HCT116 (cell line): ENCODE results near the gene BDKRB1. TPM values are rescaled to one million over a fixed set of nuclear protein-coding genes. Genes with fewer than 3 reads are reported as not detected.

Experiments
- ATAC-seq: fragments of 200-7000 bp; cut with Tn5 transposase; 2 replicates; pipeline ENCODE4 v1.9.1; 2020; ENCODE audit warnings: mild to moderate bottlenecking, moderate library complexity
- BruUV-seq: library from RNA; stranded (reverse); fragments of 400-500 nt; replicated peaks from 2 replicates; lab custom pipeline; 2021; lab: Mats Ljungman, UMichigan
- CTCF ChIA-PET: fragments of 300-600 bp; sonication (Branson Sonifier 250); formaldehyde crosslinking; loops from one replicate; lab custom pipeline; 2021; ENCODE audit warnings: antibody characterized with exemption; lab: Charles Lee
- POLR2A ChIA-PET: fragments of 300-600, 350-600 bp; sonication (Branson Sonifier 250); formaldehyde crosslinking; loops from one replicate; lab custom pipeline; 2021; ENCODE audit warnings: antibody characterized with exemption; lab: Charles Lee
- RAD21 ChIA-PET, 2 experiments: fragments of 300-600 bp; sonication (Branson Sonifier 250); formaldehyde crosslinking; loops; one replicate each; lab custom pipeline; 2023; ENCODE audit warnings: low total read pairs in 2 of 2; ENCODE audit not compliant: uncharacterized antibody in 2 of 2, unreplicated experiment in 2 of 2, low non-redundant PET in 1 of 2; lab: Charles Lee
- DNase-seq: peaks from one replicate; pipeline ENCODE4 v3.0.0-alpha.2; 2010; ENCODE audit warnings: low read depth, low spot score
- H2AFZ ChIP-seq: fragments of 200-600 bp; shearing (Covaris generic), sonication (generic); 2 replicates; pipeline ENCODE4 v1.6.1; 2017; ENCODE audit warnings: low read depth, mixed run types, mixed read lengths, antibody characterized with exemption, low read length; ENCODE audit not compliant: poor library complexity, severe bottlenecking
- H3K27ac ChIP-seq: 2 replicates; pipeline ENCODE4 v1.5.1; 2012; ENCODE audit warnings: low read depth, low read length
- H3K27me3 ChIP-seq: fragments of 200-600 bp; sonication (generic); 2 replicates; pipeline ENCODE4 v1.6.1; 2016; ENCODE audit warnings: mixed run types, low read length, mixed read lengths; ENCODE audit not compliant: insufficient read depth
- H3K36me3 ChIP-seq, 2 experiments: fragments of 200-500 bp in 1 of 2; fragments of 200-600 bp in 1 of 2; sonication (Bioruptor generic) in 1 of 2; sonication (generic) in 1 of 2; 2 replicates each; pipeline versions ENCODE4 v1.5.1 to v1.6.1; 2014 to 2016; ENCODE audit warnings: low read length in 2 of 2, inconsistent platforms in 1 of 2, mixed read lengths in 1 of 2, mixed run types in 1 of 2; ENCODE audit not compliant: insufficient read depth in 2 of 2, control insufficient read depth in 1 of 2
- H3K4me1 ChIP-seq, 2 experiments: fragments of 200-600 bp in 1 of 2; sonication (generic) in 1 of 2; 2 replicates each; pipeline versions ENCODE4 v1.5.1 to v1.6.1; 2012 to 2017; ENCODE audit warnings: low read length in 2 of 2, inconsistent platforms in 1 of 2, mild to moderate bottlenecking in 1 of 2, mixed read lengths in 1 of 2, mixed run types in 1 of 2, moderate library complexity in 1 of 2; ENCODE audit not compliant: insufficient read depth in 2 of 2, control insufficient read depth in 1 of 2
- H3K4me2 ChIP-seq: fragments of 200-600 bp; sonication (generic); 2 replicates; pipeline ENCODE4 v1.6.1; 2017; ENCODE audit warnings: mixed run types, low read length, mixed read lengths
- H3K4me3 ChIP-seq, 2 experiments: fragments of 200-600 bp in 1 of 2; sonication (generic) in 1 of 2; replicated peaks in 1 of 2; 2 replicates each; pipeline ENCODE4 v1.5.1; 2011 to 2016; ENCODE audit warnings: low read length in 2 of 2, control low read depth in 1 of 2, low read depth in 1 of 2, mild to moderate bottlenecking in 1 of 2, mixed read lengths in 1 of 2, mixed run types in 1 of 2
- H3K79me2 ChIP-seq: fragments of 200-600 bp; sonication (generic); 2 replicates; pipeline ENCODE4 v1.6.1; 2017; ENCODE audit warnings: mild to moderate bottlenecking, mixed run types, low read length, moderate library complexity, mixed read lengths; ENCODE audit not compliant: insufficient read depth
- H3K9ac ChIP-seq: fragments of 200-600 bp; sonication (generic); 2 replicates; pipeline ENCODE4 v1.6.1; 2016; ENCODE audit warnings: low read length, mixed read lengths
- H3K9me2 ChIP-seq: fragments of 200-600 bp; sonication (generic), shearing (Covaris generic); 2 replicates; pipeline ENCODE4 v1.6.1; 2017; ENCODE audit warnings: mixed run types, mild to moderate bottlenecking, moderate library complexity; ENCODE audit not compliant: insufficient read depth
- H3K9me3 ChIP-seq, 2 experiments: fragments of 200-500 bp in 1 of 2; fragments of 200-600 bp in 1 of 2; sonication (Bioruptor generic) in 1 of 2; sonication (generic) in 1 of 2; 2 replicates each; pipeline ENCODE4 v1.6.1; 2014 to 2017; ENCODE audit warnings: low read length in 2 of 2, mixed read lengths in 2 of 2, inconsistent platforms in 1 of 2, low read depth in 1 of 2, mild to moderate bottlenecking in 1 of 2, mixed run types in 1 of 2, moderate library complexity in 1 of 2; ENCODE audit not compliant: control insufficient read depth in 1 of 2, insufficient read depth in 1 of 2
- H4K20me1 ChIP-seq: fragments of 200-600 bp; sonication (generic), shearing (Covaris generic); 2 replicates; pipeline ENCODE4 v1.6.1; 2017; ENCODE audit warnings: mixed run types, mild to moderate bottlenecking, moderate library complexity; ENCODE audit not compliant: insufficient read depth
- EZH2 ChIP-seq: fragments of 200-600 bp; sonication (generic); IDR thresholded peaks from 2 replicates; pipeline ENCODE4 v1.6.1; 2017; ENCODE audit warnings: antibody characterized with exemption, mixed run types
- FOSL1 ChIP-seq: IDR thresholded peaks from 2 replicates; pipeline ENCODE4 v1.6.1; 2012; ENCODE audit warnings: low read depth
- POLR2AphosphoS5 ChIP-seq: IDR thresholded peaks from 2 replicates; pipeline ENCODE4 v1.6.1; 2011; ENCODE audit warnings: mild to moderate bottlenecking, low read depth, low read length, moderate library complexity
- RAD21 ChIP-seq: IDR thresholded peaks from 2 replicates; pipeline ENCODE4 v1.6.1; 2012; ENCODE audit warnings: low read depth, mild to moderate bottlenecking
- YY1 ChIP-seq: IDR thresholded peaks from 2 replicates; pipeline ENCODE4 v1.6.1; 2011; ENCODE audit warnings: low read length, low read depth, moderate library complexity, mild to moderate bottlenecking; ENCODE audit not compliant: insufficient replicate concordance; ENCODE audit errors: extremely low read depth
- intact Hi-C: fragments of 100-400 bp; cut with micrococcal nuclease; formaldehyde crosslinking; loops from 2 replicates; pipeline ENCODE4 v1.10.0; 2022
- total RNA-seq: library from RNA; stranded (reverse); gene quantifications from one replicate; pipeline ENCODE4 v1.2.1, GENCODE V29; 2021; ENCODE audit not compliant: unreplicated experiment
- TF ChIP-seq, protein P1 (sequence below), 3 experiments: fragments of 200-600 bp in 1 of 3; sonication (generic) in 1 of 3; IDR thresholded peaks in 2 of 3; conservative IDR thresholded peaks in 1 of 3; 2 replicates each; pipeline ENCODE4 v1.5.1; 2012 to 2017; ENCODE audit warnings: low read depth in 2 of 3, low read length in 2 of 3, antibody characterized with exemption in 1 of 3, borderline replicate concordance in 1 of 3, control low read depth in 1 of 3, mild to moderate bottlenecking in 1 of 3, mixed read lengths in 1 of 3, mixed run types in 1 of 3, moderate library complexity in 1 of 3; ENCODE audit not compliant: insufficient read depth in 1 of 3
- TF ChIP-seq, protein P2 (sequence below): IDR thresholded peaks from 2 replicates; pipeline ENCODE4 v1.6.1; 2011; ENCODE audit warnings: mild to moderate bottlenecking, low read length, moderate library complexity; ENCODE audit not compliant: insufficient replicate concordance; ENCODE audit errors: extremely low read depth

Gene BDKRB1
- total RNA-seq, 1 experiment from 2014 or later, result not detected

DNA sequence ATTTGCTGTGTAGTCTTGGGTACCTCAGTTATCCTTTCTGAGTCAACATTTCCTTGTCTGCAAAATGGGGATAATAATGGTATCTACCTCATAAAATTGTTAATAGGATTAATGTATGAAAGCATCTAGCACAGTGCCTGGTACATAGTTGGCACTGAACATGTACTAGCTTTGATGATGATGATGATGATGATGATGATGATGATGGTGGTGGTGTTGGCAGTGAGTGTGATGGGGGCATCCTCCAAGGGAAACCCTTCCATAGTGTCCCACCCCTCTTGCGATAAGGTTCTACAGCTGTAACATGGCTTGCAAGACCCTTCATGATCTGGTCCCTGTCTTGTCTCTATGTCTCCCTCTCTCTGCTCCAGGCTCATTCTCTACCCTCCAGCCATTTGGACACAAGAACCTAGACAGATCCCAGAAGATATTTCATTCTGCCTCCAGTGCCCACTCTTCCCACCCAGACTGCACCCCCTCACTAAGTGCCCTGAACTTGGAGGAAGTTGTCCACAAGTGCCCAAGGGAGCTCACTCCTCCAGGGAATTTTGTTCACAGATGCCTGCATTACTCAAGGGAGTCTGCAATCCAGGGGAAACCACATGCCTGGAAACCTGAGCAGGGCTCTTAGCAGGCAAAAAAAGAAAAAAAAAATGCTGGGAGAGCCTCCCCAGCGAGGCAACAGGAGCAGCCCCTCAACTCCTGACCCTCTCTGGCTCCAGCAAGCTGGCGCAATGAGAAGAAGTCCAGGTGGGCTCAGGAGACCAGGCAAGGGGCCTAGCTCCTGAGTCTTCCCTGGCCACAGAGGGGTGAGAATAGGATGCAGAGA lies 10.1 kb upstream of the BDKRB1 start:
- Histone ChIP-seq H3K27me3 (no peaks in the 10 kb centered on the region), H3K9me3 (no peaks in the 10 kb centered on the region), H4K20me1 (no peaks in the 10 kb centered on the region), H3K36me3 (no peaks in the 10 kb centered on the region), H3K27ac (no peak overlapping the region), H3K4me2 (no peak overlapping the region), H3K4me3 (no peak overlapping the region), H3K79me2 (no peaks in the 10 kb centered on the region), H2AFZ (no peak overlapping the region), H3K4me1 (no peaks in the 10 kb centered on the region), H3K9me2 (no peaks in the 10 kb centered on the region), H3K9ac (no peak overlapping the region)
- CTCF ChIA-PET, result no interaction called here
- no peak for DNase-seq
- POLR2A ChIA-PET, result no interaction called here
- intact Hi-C loops, result no loop called here
- no peak for TF ChIP-seq YY1
- TF ChIP-seq, protein P1, sequence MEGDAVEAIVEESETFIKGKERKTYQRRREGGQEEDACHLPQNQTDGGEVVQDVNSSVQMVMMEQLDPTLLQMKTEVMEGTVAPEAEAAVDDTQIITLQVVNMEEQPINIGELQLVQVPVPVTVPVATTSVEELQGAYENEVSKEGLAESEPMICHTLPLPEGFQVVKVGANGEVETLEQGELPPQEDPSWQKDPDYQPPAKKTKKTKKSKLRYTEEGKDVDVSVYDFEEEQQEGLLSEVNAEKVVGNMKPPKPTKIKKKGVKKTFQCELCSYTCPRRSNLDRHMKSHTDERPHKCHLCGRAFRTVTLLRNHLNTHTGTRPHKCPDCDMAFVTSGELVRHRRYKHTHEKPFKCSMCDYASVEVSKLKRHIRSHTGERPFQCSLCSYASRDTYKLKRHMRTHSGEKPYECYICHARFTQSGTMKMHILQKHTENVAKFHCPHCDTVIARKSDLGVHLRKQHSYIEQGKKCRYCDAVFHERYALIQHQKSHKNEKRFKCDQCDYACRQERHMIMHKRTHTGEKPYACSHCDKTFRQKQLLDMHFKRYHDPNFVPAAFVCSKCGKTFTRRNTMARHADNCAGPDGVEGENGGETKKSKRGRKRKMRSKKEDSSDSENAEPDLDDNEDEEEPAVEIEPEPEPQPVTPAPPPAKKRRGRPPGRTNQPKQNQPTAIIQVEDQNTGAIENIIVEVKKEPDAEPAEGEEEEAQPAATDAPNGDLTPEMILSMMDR (IDR thresholded peaks at IDR 0.05 in 2 of 3, conservative IDR thresholded peaks at IDR 0.05 in 1 of 3; ENCODE audit: borderline replicate concordance in 1 of 3, insufficient read depth in 1 of 3, low read depth in 2 of 3, low read length in 2 of 3), result no peak
- TF ChIP-seq POLR2AphosphoS5, result no peak
- TF ChIP-seq FOSL1, result no peak
- TF ChIP-seq RAD21, result no peak
- TF ChIP-seq EZH2, result no peak
- TF ChIP-seq, protein P2, sequence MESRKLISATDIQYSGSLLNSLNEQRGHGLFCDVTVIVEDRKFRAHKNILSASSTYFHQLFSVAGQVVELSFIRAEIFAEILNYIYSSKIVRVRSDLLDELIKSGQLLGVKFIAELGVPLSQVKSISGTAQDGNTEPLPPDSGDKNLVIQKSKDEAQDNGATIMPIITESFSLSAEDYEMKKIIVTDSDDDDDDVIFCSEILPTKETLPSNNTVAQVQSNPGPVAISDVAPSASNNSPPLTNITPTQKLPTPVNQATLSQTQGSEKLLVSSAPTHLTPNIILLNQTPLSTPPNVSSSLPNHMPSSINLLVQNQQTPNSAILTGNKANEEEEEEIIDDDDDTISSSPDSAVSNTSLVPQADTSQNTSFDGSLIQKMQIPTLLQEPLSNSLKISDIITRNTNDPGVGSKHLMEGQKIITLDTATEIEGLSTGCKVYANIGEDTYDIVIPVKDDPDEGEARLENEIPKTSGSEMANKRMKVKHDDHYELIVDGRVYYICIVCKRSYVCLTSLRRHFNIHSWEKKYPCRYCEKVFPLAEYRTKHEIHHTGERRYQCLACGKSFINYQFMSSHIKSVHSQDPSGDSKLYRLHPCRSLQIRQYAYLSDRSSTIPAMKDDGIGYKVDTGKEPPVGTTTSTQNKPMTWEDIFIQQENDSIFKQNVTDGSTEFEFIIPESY, result no peak
- no peak for ATAC-seq
- RAD21 ChIA-PET, result no interaction called here
- no TSS peak for BruUV-seq
